Muscle of leg (tissue), 11 donors: ENCODE results near the gene PTPRN. TPM values are rescaled to one million over a fixed set of nuclear protein-coding genes. Genes with fewer than 3 reads are reported as not detected.

ENCODE experiments used
- DNase-seq: peaks from one replicate; pipeline ENCODE4 v3.0.0; 2013
- H3K27ac ChIP-seq: one replicate; pipeline ENCODE4 v1.5.1; 2013; ENCODE audit warnings: mild to moderate bottlenecking, low read length, control low read depth
- H3K27me3 ChIP-seq: one replicate; pipeline ENCODE4 v1.6.1; 2013; ENCODE audit warnings: low read length; ENCODE audit not compliant: control insufficient read depth, insufficient read depth
- H3K36me3 ChIP-seq: one replicate; pipeline ENCODE4 v1.6.1; 2013; ENCODE audit warnings: low read length; ENCODE audit not compliant: control insufficient read depth, insufficient read depth
- H3K4me1 ChIP-seq: one replicate; pipeline ENCODE4 v1.6.1; 2013; ENCODE audit warnings: low read length; ENCODE audit not compliant: control insufficient read depth, insufficient read depth
- H3K4me3 ChIP-seq: one replicate; pipeline ENCODE4 v1.5.1; 2013; ENCODE audit warnings: low read length, control low read depth
- H3K9me3 ChIP-seq: replicated peaks from 2 replicates; pipeline ENCODE4 v1.6.1; 2013; ENCODE audit warnings: low read depth, low read length; ENCODE audit not compliant: control insufficient read depth
- WGBS: methylation state at CpG from one replicate; pipeline ENCODE4 v1.1.5; 2013; ENCODE audit warnings: missing lambda C conversion rate; ENCODE audit not compliant: insufficient coverage; 5-methylcytosine and 5-hydroxymethylcytosine counted together
- polyA plus RNA-seq, 8 donors: library from polyadenylated mRNA; unstranded; fragments of 120-200 nt; gene quantifications; one replicate each; pipeline versions ENCODE4 v1.2.1 to v1.2.3, GENCODE V29; 2013; ENCODE audit warnings: inconsistent platforms in 1 of 8, low replicate concordance in 1 of 8; ENCODE audit not compliant: insufficient read length in 8 of 8, insufficient read depth in 1 of 8
- total RNA-seq: library from RNA; stranded (reverse); fragments of 120-200 nt; gene quantifications from one replicate; pipeline ENCODE4 v1.2.4, GENCODE V29; 2013

The PTPRN gene
- total and polyA plus RNA-seq, 9 donors, result 0.09 to 1.0 (median 0.29) TPM

DNA sequence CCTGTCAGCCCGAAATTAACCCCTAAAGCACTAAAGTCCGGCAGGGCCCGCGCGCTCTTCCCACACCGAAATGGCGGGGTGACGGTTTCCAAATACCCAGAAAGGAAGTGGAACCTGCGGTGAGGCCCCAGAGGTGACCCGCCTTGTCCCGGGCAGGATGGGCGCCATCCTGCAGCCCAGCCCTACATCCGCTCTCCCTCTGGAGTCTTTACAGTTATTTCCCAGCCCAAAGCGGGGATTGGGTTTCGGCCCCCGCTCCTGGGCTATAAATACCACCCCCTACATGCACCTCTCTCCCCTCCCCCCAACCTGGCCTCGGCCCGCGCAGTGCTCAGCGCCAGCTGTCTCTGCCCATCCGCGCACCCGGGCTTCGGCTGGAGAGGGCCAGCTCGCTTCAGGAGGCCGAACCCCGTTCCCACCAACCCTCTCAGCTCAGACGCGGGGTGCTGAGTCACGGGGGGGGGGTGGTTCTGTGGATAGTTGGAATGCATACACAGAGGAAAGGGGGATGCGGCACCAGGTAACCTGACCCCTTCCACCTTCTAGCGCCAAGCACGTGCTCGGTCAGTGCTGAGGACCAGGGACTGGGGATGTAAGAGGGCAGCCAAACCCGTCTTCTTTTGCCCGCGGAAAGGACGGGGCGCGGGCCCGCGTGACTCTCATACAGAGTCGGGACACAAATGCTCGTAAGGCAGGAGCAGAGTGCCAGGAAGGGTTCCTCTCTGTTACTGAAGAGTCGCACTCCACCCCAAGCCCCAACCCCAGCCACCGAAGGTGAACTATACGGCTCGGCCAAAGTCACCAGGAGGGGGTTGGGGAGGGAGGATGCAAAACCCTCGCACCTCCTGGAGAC lies 56.1 kb downstream of the PTPRN start, which contains the start of gene TUBA4B:
TSS of gene TUBA4B (plus strand) at position 344 of the 853 bp plus-strand sequence. CDS start at position 509, 165 bp downstream.
- H3K4me1 ChIP-seq, result peaks cover 48% of the 10 kb centered on the region

DNA sequence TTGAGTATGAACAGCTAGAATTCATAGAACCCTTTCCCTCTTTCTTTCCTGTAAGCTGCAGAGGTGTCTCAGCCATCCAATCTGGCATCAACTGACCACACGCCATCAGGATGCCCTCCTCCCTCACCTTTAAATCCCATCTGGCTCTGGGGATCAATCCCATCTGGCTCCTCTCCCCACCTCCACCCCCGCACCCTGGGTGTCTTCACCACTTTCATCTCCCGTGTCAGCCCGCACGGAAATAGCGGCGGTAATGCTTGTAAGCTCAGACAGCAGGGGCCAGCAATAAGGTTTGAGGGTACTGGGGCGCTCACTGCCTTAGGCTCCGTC lies 56.7 kb downstream of the PTPRN start:
- WGBS, result 9% methylated on average over 5 of the region's 9 CpGs
- peaks cover 26% of the 10 kb centered on the region for H3K36me3 ChIP-seq
- DNase-seq, result no peak
- peaks cover 48% of the 10 kb centered on the region for H3K4me1 ChIP-seq
- H3K4me3 ChIP-seq, result peak overlapping the region; percentile 60
- H3K27ac ChIP-seq, result peak overlapping the region; percentile 84
- peaks cover 53% of the 10 kb centered on the region for H3K27me3 ChIP-seq
- no peaks in the 10 kb centered on the region for H3K9me3 ChIP-seq

More for the DNA sequence above, 56.1 kb downstream of the PTPRN start, which contains the start of gene TUBA4B:
- under 1% methylated on average over 28 of the region's 49 CpGs for WGBS
- peaks cover 20% of the 10 kb centered on the region for H3K36me3 ChIP-seq
- DNase-seq, result peak; percentile 62
- peak within 1 kb of the TSS; percentile 60 for H3K4me3 ChIP-seq
- H3K27me3 ChIP-seq, result peaks cover 56% of the 10 kb centered on the region
- peak within 1 kb of the TSS; percentile 84 for H3K27ac ChIP-seq
- no peaks in the 10 kb centered on the region for H3K9me3 ChIP-seq

DNA sequence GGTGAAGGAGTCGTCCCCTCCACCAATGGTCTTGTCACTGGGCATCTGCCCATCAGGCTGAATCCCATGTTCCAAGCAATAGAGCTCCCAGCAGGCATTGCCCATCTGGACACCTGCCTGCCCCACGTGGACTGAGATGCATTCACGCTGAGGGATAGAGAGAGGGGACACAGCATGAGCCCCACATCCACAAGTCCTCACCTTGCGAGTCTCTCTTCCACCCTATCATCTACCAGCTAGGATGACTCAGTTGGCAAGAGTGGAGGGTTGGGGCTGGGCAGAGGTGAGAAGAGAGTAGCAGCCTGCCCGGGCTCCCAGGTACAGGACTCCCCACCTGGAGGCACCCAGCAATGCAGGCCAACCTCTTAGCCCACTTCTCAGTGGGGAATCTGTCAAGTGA lies 57.1 kb downstream of the PTPRN start:
- no peaks in the 10 kb centered on the region for H3K9me3 ChIP-seq
- H3K27ac ChIP-seq, result peak overlapping the region; percentile 84
- 20% methylated on average over 1 of the region's 5 CpGs for WGBS
- DNase-seq, result no peak
- H3K36me3 ChIP-seq, result peaks cover 29% of the 10 kb centered on the region
- H3K4me3 ChIP-seq, result peak overlapping the region; percentile 60
- H3K4me1 ChIP-seq, result peaks cover 48% of the 10 kb centered on the region
- peaks cover 52% of the 10 kb centered on the region for H3K27me3 ChIP-seq

DNA sequence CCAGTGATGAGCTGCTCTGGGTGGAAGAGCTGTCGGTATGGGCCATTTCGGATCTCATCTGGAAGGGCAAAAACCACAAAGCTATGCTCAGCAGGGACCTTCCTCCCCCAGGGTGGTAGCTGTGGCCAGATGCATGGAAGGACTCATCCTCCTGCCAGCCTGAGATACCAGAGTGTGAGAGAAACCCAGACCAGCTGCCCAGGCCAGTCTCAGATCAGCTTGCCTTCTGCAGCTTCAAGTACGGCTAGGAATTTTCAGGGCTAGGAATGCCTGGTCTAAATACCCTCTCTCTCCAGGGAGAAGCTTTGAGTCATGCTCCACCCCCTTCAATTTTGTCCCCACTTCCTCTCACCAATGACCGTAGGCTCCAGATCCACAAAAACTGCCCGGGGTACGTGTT lies 57.5 kb downstream of the PTPRN start:
- H3K4me3 ChIP-seq, result no peak overlapping the region
- H3K27ac ChIP-seq, result peak overlapping the region; percentile 84
- H3K4me1 ChIP-seq, result peaks cover 48% of the 10 kb centered on the region
- WGBS, result 85% methylated on average over 2 of the region's 6 CpGs
- DNase-seq, result no peak
- H3K36me3 ChIP-seq, result peaks cover 29% of the 10 kb centered on the region
- H3K9me3 ChIP-seq, result no peaks in the 10 kb centered on the region
- H3K27me3 ChIP-seq, result peaks cover 48% of the 10 kb centered on the region

- no peak for DNase-seq
- H3K4me3 ChIP-seq, result no peak overlapping the region
- no peak overlapping the region for H3K27ac ChIP-seq
- H3K36me3 ChIP-seq, result peaks cover 29% of the 10 kb centered on the region
- peaks cover 38% of the 10 kb centered on the region for H3K27me3 ChIP-seq
- peaks cover 58% of the 10 kb centered on the region for H3K4me1 ChIP-seq
- 86% methylated on average over 20 of the region's 22 CpGs for WGBS
- no peaks in the 10 kb centered on the region for H3K9me3 ChIP-seq
These were observed 59.0 kb downstream of the PTPRN start for GRCh38 chr2:219250049-219250781.

DNA sequence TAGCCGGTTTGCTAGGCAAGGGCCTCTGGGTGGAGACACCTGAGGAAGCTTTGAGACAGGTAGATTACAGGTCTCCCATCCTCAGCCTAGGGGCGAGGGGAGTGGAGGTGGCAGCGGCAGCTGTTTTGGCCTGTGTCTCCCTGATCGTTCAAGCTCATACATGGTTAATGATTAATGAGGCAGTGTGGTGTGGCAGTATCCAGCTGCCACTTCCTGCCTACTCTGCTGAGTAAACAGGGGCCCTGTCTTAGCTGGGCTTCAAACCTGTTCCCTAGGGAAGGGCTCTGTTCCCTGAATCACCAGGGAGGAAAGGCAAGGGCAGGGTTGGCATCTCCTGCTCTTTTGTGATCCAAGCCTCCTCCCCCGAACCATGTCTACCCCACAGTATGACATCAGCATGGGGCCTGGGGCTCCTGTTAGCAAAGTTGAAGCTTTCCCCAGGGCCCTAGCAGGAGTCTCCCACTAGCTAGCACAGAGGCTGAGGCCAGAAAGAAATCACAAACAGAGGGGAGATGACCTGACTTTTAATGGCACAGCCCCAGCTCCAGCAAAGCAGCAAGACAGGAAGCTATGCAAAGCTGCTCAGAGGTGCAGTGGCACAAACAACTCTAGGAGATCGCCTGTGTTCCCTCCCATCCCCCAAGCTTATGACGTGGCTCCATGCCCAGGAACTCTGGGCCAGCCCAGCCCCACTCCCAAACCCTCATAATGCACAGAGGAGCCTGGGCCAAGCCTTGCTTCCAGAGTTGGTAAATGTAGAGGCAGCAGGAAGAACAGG lies 59.8 kb downstream of the PTPRN start:
- Histone ChIP-seq H3K4me3 (no peak overlapping the region), H3K27me3 (peaks cover 30% of the 10 kb centered on the region), H3K9me3 (no peaks in the 10 kb centered on the region), H3K4me1 (peaks cover 60% of the 10 kb centered on the region), H3K27ac (peak overlapping the region; percentile 72), H3K36me3 (peaks cover 29% of the 10 kb centered on the region)
- peak; percentile 53 for DNase-seq
- WGBS, result 39% methylated on average over 5 of the region's 7 CpGs

- no peak for DNase-seq
- Histone ChIP-seq H3K4me1 (peaks cover 55% of the 10 kb centered on the region), H3K4me3 (no peak overlapping the region), H3K9me3 (no peaks in the 10 kb centered on the region), H3K36me3 (peaks cover 29% of the 10 kb centered on the region), H3K27me3 (peaks cover 24% of the 10 kb centered on the region), H3K27ac (no peak overlapping the region)
- 70% methylated on average over 2 of the region's 2 CpGs for WGBS
These were observed 60.4 kb downstream of the PTPRN start for GRCh38 chr2:219248845-219249202.

GRCh38 chr2:219247678-219248642 lies 61.2 kb downstream of the PTPRN start:
- Histone ChIP-seq H3K36me3 (peaks cover 29% of the 10 kb centered on the region), H3K4me3 (no peak overlapping the region), H3K27me3 (peaks cover 16% of the 10 kb centered on the region), H3K9me3 (no peaks in the 10 kb centered on the region), H3K4me1 (peaks cover 47% of the 10 kb centered on the region), H3K27ac (no peak overlapping the region)
- 78% methylated on average over 8 of the region's 17 CpGs for WGBS
- no peak for DNase-seq

GRCh38 chr2:219246559-219246958 lies 62.6 kb downstream of the PTPRN start:
- Histone ChIP-seq H3K27ac (no peak overlapping the region), H3K9me3 (no peaks in the 10 kb centered on the region), H3K36me3 (peaks cover 29% of the 10 kb centered on the region), H3K4me1 (peaks cover 35% of the 10 kb centered on the region), H3K4me3 (no peak overlapping the region), H3K27me3 (peaks cover 2% of the 10 kb centered on the region)
- WGBS, result 100% methylated on average over 1 of the region's 10 CpGs
- DNase-seq, result no peak
